A673 (cell line): ENCODE results near the gene POLR3A. TPM values are rescaled to one million over a fixed set of nuclear protein-coding genes. Genes with fewer than 3 reads are reported as not detected.

ENCODE experiments used
- BruUV-seq: library from RNA; stranded (reverse); fragments of 400-500 nt; replicated peaks from 2 replicates; lab custom pipeline; 2021; lab: Mats Ljungman, UMichigan
- CTCF ChIA-PET: fragments of 300-600 bp; sonication (Branson Sonifier 250); formaldehyde crosslinking; loops from one replicate; lab custom pipeline; 2022; ENCODE audit warnings: antibody characterized with exemption; lab: Charles Lee
- POLR2A ChIA-PET: fragments of 300-600 bp; sonication (Branson Sonifier 250); formaldehyde crosslinking; loops from one replicate; lab custom pipeline; 2022; ENCODE audit warnings: antibody characterized with exemption; ENCODE audit not compliant: low non-redundant PET; lab: Charles Lee
- DNase-seq: peaks from one replicate; pipeline ENCODE4 v3.0.0-alpha.2; 2015; ENCODE audit warnings: low spot score
- H3K27ac ChIP-seq: fragments of 200-600 bp; sonication (generic); 2 replicates; pipeline ENCODE4 v1.5.1; 2016; ENCODE audit warnings: mixed run types, low read depth, mild to moderate bottlenecking, mixed read lengths, antibody characterized with exemption, low read length; ENCODE audit not compliant: poor library complexity, severe bottlenecking
- H3K27me3 ChIP-seq: fragments of 200-600 bp; sonication (generic); replicated peaks from 2 replicates; pipeline ENCODE4 v1.6.1; 2017; ENCODE audit warnings: mixed run types, low read depth, mild to moderate bottlenecking, mixed read lengths, antibody characterized with exemption, low read length; ENCODE audit not compliant: insufficient read depth, poor library complexity
- H3K36me3 ChIP-seq: fragments of 200-600 bp; sonication (generic); 2 replicates; pipeline ENCODE4 v1.6.1; 2016; ENCODE audit warnings: mixed run types, mild to moderate bottlenecking, mixed read lengths, antibody characterized with exemption, low read length; ENCODE audit not compliant: insufficient read depth, poor library complexity, severe bottlenecking
- H3K4me1 ChIP-seq: fragments of 200-600 bp; sonication (generic); 2 replicates; pipeline ENCODE4 v1.6.1; 2017; ENCODE audit warnings: mixed run types, mild to moderate bottlenecking, mixed read lengths, antibody characterized with exemption, low read length; ENCODE audit not compliant: insufficient read depth, poor library complexity, severe bottlenecking
- H3K4me3 ChIP-seq: fragments of 200-600 bp; sonication (generic); 2 replicates; pipeline ENCODE4 v1.5.1; 2016; ENCODE audit warnings: low read depth, mixed run types, mild to moderate bottlenecking, mixed read lengths, low read length; ENCODE audit not compliant: poor library complexity, severe bottlenecking
- H3K9me3 ChIP-seq: fragments of 200-600 bp; sonication (generic); 2 replicates; pipeline ENCODE4 v1.6.1; 2016; ENCODE audit warnings: mixed run types, low read depth, mild to moderate bottlenecking, mixed read lengths, antibody characterized with exemption, low read length; ENCODE audit not compliant: poor library complexity, severe bottlenecking
- CTCF ChIP-seq: fragments of 300-800, 200-600 bp; sonication (generic); conservative IDR thresholded peaks from 2 replicates; pipeline ENCODE4 v1.5.1; 2017; ENCODE audit warnings: low read depth, mild to moderate bottlenecking, antibody characterized with exemption, low read length, moderate library complexity, mixed read lengths
- EZH2 ChIP-seq: fragments of 200-600 bp; sonication (generic); IDR thresholded peaks from 2 replicates; pipeline ENCODE4 v1.6.1; 2017; ENCODE audit warnings: borderline replicate concordance, low read depth, mild to moderate bottlenecking, mixed read lengths, antibody characterized with exemption, low read length; ENCODE audit not compliant: poor library complexity, severe bottlenecking
- intact Hi-C: fragments of 100-400 bp; cut with micrococcal nuclease; formaldehyde crosslinking; loops from one replicate; pipeline ENCODE4 v1.10.0; 2022; ENCODE audit not compliant: unreplicated experiment
- total RNA-seq: library from RNA; stranded (reverse); gene quantifications from 2 replicates; pipeline ENCODE4 v1.2.3, GENCODE V29; 2021

Gene POLR3A
- total RNA-seq, 1 experiment from 2014 or later, result 27.8 TPM

DNA sequence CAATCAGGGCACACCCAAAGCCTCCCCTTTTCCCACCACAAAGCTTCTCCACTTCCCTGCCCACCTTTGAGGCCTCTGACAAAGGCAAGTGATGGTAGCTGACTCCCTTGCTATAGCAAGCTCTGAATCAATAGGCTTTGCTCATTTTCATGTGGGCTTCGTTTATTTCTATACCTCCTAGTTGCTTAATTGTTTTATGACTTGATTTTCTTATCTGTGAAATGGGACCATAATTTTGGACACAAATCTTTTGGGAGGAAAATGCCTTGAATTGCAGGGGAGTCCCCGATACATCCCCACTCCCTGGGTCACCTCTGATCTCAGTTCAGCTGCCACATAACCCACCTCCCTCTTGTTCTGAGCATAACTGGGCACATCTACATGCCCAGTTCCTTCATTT is 89.1 kb downstream of the POLR3A start:
- TF ChIP-seq EZH2 (no peak), CTCF (no peak)
- CTCF ChIA-PET, result no interaction called here
- no peak overlapping the region for H3K4me3 ChIP-seq
- no peaks in the 10 kb centered on the region for H3K36me3 ChIP-seq
- intact Hi-C loops, result no loop called here
- no peaks in the 10 kb centered on the region for H3K9me3 ChIP-seq
- H3K27me3 ChIP-seq, result no peaks in the 10 kb centered on the region
- no peak for DNase-seq
- H3K4me1 ChIP-seq, result no peaks in the 10 kb centered on the region
- no peak overlapping the region for H3K27ac ChIP-seq
- no TSS peak for BruUV-seq
- POLR2A ChIA-PET, result no interaction called here

GRCh38 chr10:77939561-77940001 is 89.7 kb downstream of the POLR3A start:
- BruUV-seq, result no TSS peak
- Histone ChIP-seq H3K27me3 (no peaks in the 10 kb centered on the region), H3K27ac (no peak overlapping the region), H3K4me1 (no peaks in the 10 kb centered on the region), H3K36me3 (no peaks in the 10 kb centered on the region), H3K9me3 (no peaks in the 10 kb centered on the region), H3K4me3 (no peak overlapping the region)
- intact Hi-C loops, result no loop called here
- POLR2A ChIA-PET, result no interaction called here
- TF ChIP-seq EZH2, result no peak
- TF ChIP-seq CTCF, result no peak
- peak; percentile 27 for DNase-seq
- CTCF ChIA-PET, result no interaction called here

- H3K4me3 ChIP-seq, result no peak overlapping the region
- no peaks in the 10 kb centered on the region for H3K9me3 ChIP-seq
- ChIA-PET POLR2A (interaction anchor here (0.6 kb wide), 1 partner anchor 97 kb away, joined by 4 read pairs; no protein-coding TSS in a partner anchor), CTCF (no interaction called here)
- intact Hi-C loops, result no loop called here
- no peak overlapping the region for H3K27ac ChIP-seq
- H3K36me3 ChIP-seq, result no peaks in the 10 kb centered on the region
- H3K27me3 ChIP-seq, result no peaks in the 10 kb centered on the region
- TF ChIP-seq EZH2 (no peak), CTCF (no peak)
- BruUV-seq, result no TSS peak
- no peak for DNase-seq
- H3K4me1 ChIP-seq, result no peaks in the 10 kb centered on the region
Measured at GRCh38 chr10:77936697-77937567, 92.4 kb downstream of the POLR3A start.
